GM12878 (cell line): ENCODE measurements around the gene E2F1. TPM values are rescaled to one million over a fixed set of nuclear protein-coding genes. Genes with fewer than 3 reads are reported as not detected.

Experiments used
- ATAC-seq: fragments of 200-7000 bp; cut with Tn5 transposase; 3 replicates; pipeline ENCODE4 v1.9.1; 2020; ENCODE audit warnings: mild to moderate bottlenecking, moderate library complexity
- BruUV-seq: library from RNA; stranded (reverse); fragments of 400-500 nt; replicated peaks from 2 replicates; lab custom pipeline; 2021; lab: Mats Ljungman, UMichigan
- CTCF ChIA-PET: fragments of 300-600 bp; sonication (Branson Sonifier 250); formaldehyde crosslinking; extraction: SDS; loops from one replicate; lab custom pipeline; 2021; ENCODE audit warnings: inconsistent platforms; lab: Yijun Ruan, JAX
- POLR2A ChIA-PET: fragments of 350-600 bp; formaldehyde crosslinking; extraction: SDS; loops from one replicate; lab custom pipeline; 2021; ENCODE audit warnings: inconsistent platforms; lab: Charles Lee
- RAD21 ChIA-PET: fragments of 300-600 bp; sonication (Branson Sonifier 250); formaldehyde crosslinking; loops from one replicate; lab custom pipeline; 2023; ENCODE audit warnings: antibody characterized with exemption; ENCODE audit not compliant: unreplicated experiment; lab: Charles Lee
- SMC1A ChIA-PET: fragments of 300-600 bp; sonication (Branson Sonifier 250); formaldehyde crosslinking; loops from one replicate; lab custom pipeline; 2023; ENCODE audit not compliant: unreplicated experiment, uncharacterized antibody; lab: Charles Lee
- DNase-seq: peaks from one replicate; pipeline ENCODE4 v3.0.0-alpha.2; 2011; ENCODE audit warnings: low read depth, low spot score
- FAIRE-seq: peaks from 3 replicates; lab custom pipeline; 2011; peaks lifted over from hg19 to GRCh38; lab: Jason Lieb, UNC
- H2AFZ ChIP-seq: 2 replicates; pipeline ENCODE4 v1.6.0; 2011; ENCODE audit warnings: low read depth, low read length, control low read depth; ENCODE audit not compliant: control insufficient read depth
- H3K27ac ChIP-seq: 2 replicates; pipeline ENCODE4 v1.5.1; 2011; ENCODE audit warnings: control low read depth; ENCODE audit not compliant: control insufficient read depth, insufficient read depth
- H3K27me3 ChIP-seq, 2 experiments: replicated peaks in 1 of 2; 2 replicates each; pipeline versions ENCODE4 v1.6.0 to v1.6.1; 2011; ENCODE audit warnings: low read length in 1 of 2; ENCODE audit not compliant: control insufficient read depth in 2 of 2, insufficient read depth in 2 of 2
- H3K36me3 ChIP-seq, 2 experiments: 2 replicates each; pipeline ENCODE4 v1.5.1; 2011; ENCODE audit warnings: low read length in 1 of 2; ENCODE audit not compliant: control insufficient read depth in 2 of 2, insufficient read depth in 2 of 2
- H3K4me1 ChIP-seq: 2 replicates; pipeline ENCODE4 v1.6.1; 2011; ENCODE audit warnings: mild to moderate bottlenecking, low read length, moderate library complexity, mixed read lengths; ENCODE audit not compliant: control insufficient read depth, insufficient read depth
- H3K4me2 ChIP-seq: 2 replicates; pipeline ENCODE4 v1.6.0; 2011; ENCODE audit warnings: control low read depth; ENCODE audit not compliant: control insufficient read depth, insufficient read depth
- H3K4me3 ChIP-seq: fragments of 200-600 bp; sonication (generic); 2 replicates; pipeline ENCODE4 v1.5.1; 2016
- H3K79me2 ChIP-seq: 2 replicates; pipeline ENCODE4 v1.6.0; 2011; ENCODE audit warnings: low read length; ENCODE audit not compliant: control insufficient read depth, insufficient read depth
- H3K9ac ChIP-seq: 2 replicates; pipeline ENCODE4 v1.8.0; 2011; ENCODE audit warnings: low read length, control low read depth, mixed read lengths; ENCODE audit not compliant: control insufficient read depth, insufficient read depth
- H3K9me3 ChIP-seq: replicated peaks from 3 replicates; pipeline ENCODE4 v1.5.1; 2011; ENCODE audit warnings: mild to moderate bottlenecking, low read length; ENCODE audit not compliant: control insufficient read depth, insufficient read depth
- H4K20me1 ChIP-seq: 2 replicates; pipeline ENCODE4 v1.6.0; 2011; ENCODE audit not compliant: control insufficient read depth, insufficient read depth
- KAT2A ChIP-seq: conservative IDR thresholded peaks from 2 replicates; pipeline ENCODE4 v1.6.1; 2011; ENCODE audit warnings: low read depth, low read length; ENCODE audit not compliant: control insufficient read depth
- MEF2B ChIP-seq: fragments of 450-650 bp; IDR thresholded peaks from 2 replicates; pipeline ENCODE4 v1.6.1; 2018; ENCODE audit warnings: mild to moderate bottlenecking, moderate library complexity; ENCODE audit not compliant: partially characterized antibody, poor library complexity, severe bottlenecking
- NFXL1 ChIP-seq: fragments of 450-650 bp; IDR thresholded peaks from 2 replicates; pipeline ENCODE4 v1.6.1; 2017; ENCODE audit warnings: antibody characterized with exemption, mild to moderate bottlenecking, borderline replicate concordance
- NFYA ChIP-seq: IDR thresholded peaks from 2 replicates; pipeline ENCODE4 v1.6.1; 2011; ENCODE audit warnings: low read depth, mild to moderate bottlenecking, low read length, improper control_type of control experiment, borderline replicate concordance
- POLR2A ChIP-seq: IDR thresholded peaks from 2 replicates; pipeline ENCODE4 v1.6.1; 2011; ENCODE audit warnings: low read depth, mild to moderate bottlenecking, low read length
- POLR2AphosphoS2 ChIP-seq: IDR thresholded peaks from 2 replicates; pipeline ENCODE4 v1.6.1; 2011; ENCODE audit warnings: low read depth, mild to moderate bottlenecking, low read length, improper control_type of control experiment, moderate library complexity
- YY1 ChIP-seq: IDR thresholded peaks from 2 replicates; pipeline ENCODE4 v1.6.1; 2011; ENCODE audit warnings: low read depth, mild to moderate bottlenecking, low read length
- WGBS: methylation state at CpG from one replicate; pipeline ENCODE4 v1.1.6; 2016; ENCODE audit warnings: low lambda C conversion rate; ENCODE audit not compliant: insufficient replicate concordance, insufficient coverage; ENCODE audit errors: missing lambda C conversion rate; 5-methylcytosine and 5-hydroxymethylcytosine counted together
- in situ Hi-C: fragments of 300-500 bp; cut with MboI; formaldehyde crosslinking; loops from 9 replicates; pipeline ENCODE4 v1.14.3; 2018; ENCODE audit warnings: mixed read lengths
- intact Hi-C: fragments of 100-400 bp; cut with micrococcal nuclease; formaldehyde crosslinking; loops from one replicate; pipeline ENCODE4 v1.14.2; 2022; ENCODE audit not compliant: unreplicated experiment
- polyA plus RNA-seq, 11 experiments: library from polyadenylated mRNA; depleted of rRNA in 4 of 11; unstranded in 6 of 11; stranded (reverse) in 5 of 11; fragments of >200 nt; fragmentation: Nextera tagmentation in 4 of 11; fragmentation: Illumina TruSeq in 1 of 11; extraction: Ambion mirVana in 4 of 11; extraction: Trizol in 1 of 11; gene quantifications; 1 replicate in 1 of 11; 2 replicates in 10 of 11; pipeline versions ENCODE4 v1.2.1 to v1.2.3, GENCODE V29; 2011 to 2016; ENCODE audit warnings: inconsistent platforms in 2 of 11, missing spikeins in 2 of 11, low read depth in 1 of 11
- total RNA-seq, 4 experiments: library from RNA; depleted of rRNA in 3 of 4; stranded (reverse); fragments of >200 nt in 3 of 4; fragmentation: Illumina TruSeq in 1 of 4; extraction: Trizol in 1 of 4; gene quantifications; 2 replicates each; pipeline versions ENCODE4 v1.2.1 to v1.2.3, GENCODE V29; 2013 to 2021
- TF ChIP-seq, protein P1 (sequence below): fragments of 450-650 bp; IDR thresholded peaks from 2 replicates; pipeline ENCODE4 v1.6.1; 2017; ENCODE audit warnings: mild to moderate bottlenecking

Gene E2F1
- total and polyA plus RNA-seq, 10 of the 15 experiments (the other 5 are each of a cell fraction or from before 2014, with no cell fraction given), result 0.29 to 50.2 (median 19.7) TPM

- ATAC-seq (no peak), FAIRE-seq (no peak), DNase-seq (no peak)
- ChIA-PET POLR2A (interaction anchor here (0.6 kb wide), 1 partner anchor 263 kb away, joined by 3 read pairs; no protein-coding TSS in a partner anchor), CTCF (no interaction called here), RAD21 (no interaction called here), SMC1A (no interaction called here)
- Histone ChIP-seq H3K36me3 (no peaks in the 10 kb centered on the region), H3K9me3 (no peaks in the 10 kb centered on the region), H3K79me2 (no peaks in the 10 kb centered on the region), H3K4me1 (no peaks in the 10 kb centered on the region), H3K27me3 (no peaks in the 10 kb centered on the region), H2AFZ (no peak overlapping the region), H3K4me2 (no peak overlapping the region), H3K9ac (no peak overlapping the region), H3K27ac (no peak overlapping the region), H3K4me3 (no peak overlapping the region), H4K20me1 (no peaks in the 10 kb centered on the region)
- intact Hi-C loops, result no loop called here
- no TSS peak for BruUV-seq
- 63% methylated on average over 8 of the region's 8 CpGs for WGBS
- TF ChIP-seq MEF2B (no peak), KAT2A (no peak), POLR2A (no peak), POLR2AphosphoS2 (no peak), YY1 (no peak)
- TF ChIP-seq, protein P1, sequence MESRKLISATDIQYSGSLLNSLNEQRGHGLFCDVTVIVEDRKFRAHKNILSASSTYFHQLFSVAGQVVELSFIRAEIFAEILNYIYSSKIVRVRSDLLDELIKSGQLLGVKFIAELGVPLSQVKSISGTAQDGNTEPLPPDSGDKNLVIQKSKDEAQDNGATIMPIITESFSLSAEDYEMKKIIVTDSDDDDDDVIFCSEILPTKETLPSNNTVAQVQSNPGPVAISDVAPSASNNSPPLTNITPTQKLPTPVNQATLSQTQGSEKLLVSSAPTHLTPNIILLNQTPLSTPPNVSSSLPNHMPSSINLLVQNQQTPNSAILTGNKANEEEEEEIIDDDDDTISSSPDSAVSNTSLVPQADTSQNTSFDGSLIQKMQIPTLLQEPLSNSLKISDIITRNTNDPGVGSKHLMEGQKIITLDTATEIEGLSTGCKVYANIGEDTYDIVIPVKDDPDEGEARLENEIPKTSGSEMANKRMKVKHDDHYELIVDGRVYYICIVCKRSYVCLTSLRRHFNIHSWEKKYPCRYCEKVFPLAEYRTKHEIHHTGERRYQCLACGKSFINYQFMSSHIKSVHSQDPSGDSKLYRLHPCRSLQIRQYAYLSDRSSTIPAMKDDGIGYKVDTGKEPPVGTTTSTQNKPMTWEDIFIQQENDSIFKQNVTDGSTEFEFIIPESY, result no peak
- in situ Hi-C loops, result no loop called here
Observed at GRCh38 chr20:33697129-33697528, 10.9 kb upstream of the E2F1 start.

GRCh38 chr20:33696448-33696847, 10.3 kb upstream of the E2F1 start:
- Histone ChIP-seq H3K9me3 (no peaks in the 10 kb centered on the region), H3K9ac (no peak overlapping the region), H3K4me1 (no peaks in the 10 kb centered on the region), H3K27me3 (no peaks in the 10 kb centered on the region), H3K4me2 (no peak overlapping the region), H3K36me3 (no peaks in the 10 kb centered on the region), H3K79me2 (no peaks in the 10 kb centered on the region), H3K4me3 (no peak overlapping the region), H2AFZ (no peak overlapping the region), H4K20me1 (no peaks in the 10 kb centered on the region), H3K27ac (no peak overlapping the region)
- DNase-seq (no peak), ATAC-seq (no peak), FAIRE-seq (no peak)
- in situ Hi-C loops (no loop called here), intact Hi-C loops (no loop called here)
- ChIA-PET POLR2A (interaction anchor here (0.6 kb wide), 1 partner anchor 262 kb away, joined by 3 read pairs; no protein-coding TSS in a partner anchor), RAD21 (no interaction called here), CTCF (no interaction called here), SMC1A (no interaction called here)
- WGBS, result 72% methylated on average over 4 of the region's 4 CpGs
- no TSS peak for BruUV-seq
- TF ChIP-seq NFYA (no peak), NFXL1 (no peak)
